Measurements from ENCODE around the gene STX10. TPM values are rescaled to one million over a fixed set of nuclear protein-coding genes. Genes with fewer than 3 reads are reported as not detected.

Gene STX10
- total and polyA plus RNA-seq, 9 of the 15 experiments (the other 6 are each of a cell fraction or from before 2014, with no cell fraction given), result 0.51 to 66.3 (median 31.0) TPM

GRCh38 chr19:13102666-13103580 is 47.3 kb downstream of the STX10 start, which contains the start of gene LYL1 (continued):
- no peak for TF ChIP-seq CEBPG (CRISPR knock-in tag; IDR thresholded peaks at IDR 0.05)
- TF ChIP-seq CEBPG (tag; conservative IDR thresholded peaks at IDR 0.05 in 1 of 2, IDR thresholded peaks at IDR 0.05 in 1 of 2), result no peak
- no peak for TF ChIP-seq ZNF253 (CRISPR knock-in tag; conservative IDR thresholded peaks at IDR 0.05)
- peak; percentile 76 for TF ChIP-seq KHSRP (IDR thresholded peaks at IDR 0.05)
- peak; percentile 53 to 74 for TF ChIP-seq E2F6 (IDR thresholded peaks at IDR 0.05; ENCODE audit: borderline replicate concordance in 1 of 2, extremely low read depth in 1 of 2, insufficient read depth in 1 of 2, insufficient read length in 1 of 2, low read depth in 1 of 2, low read length in 1 of 2, poor library complexity in 1 of 2, severe bottlenecking in 1 of 2)
- peak; percentile 85 for TF ChIP-seq EP400 (IDR thresholded peaks at IDR 0.05)
- TF ChIP-seq ETV6 (IDR thresholded peaks at IDR 0.05; ENCODE audit: borderline replicate concordance in 1 of 2, low read depth in 2 of 2, low read length in 1 of 2), result peak; percentile 42 to 59; a peak in 2 of 4 replicates
- no peak for TF ChIP-seq ETV6 (CRISPR knock-in tag; IDR thresholded peaks at IDR 0.05; ENCODE audit: borderline replicate concordance)
- no peak for TF ChIP-seq ELK1 (CRISPR knock-in tag; IDR thresholded peaks at IDR 0.05)
- no peak for TF ChIP-seq RFX1 (IDR thresholded peaks at IDR 0.05)
- TF ChIP-seq PURB (CRISPR knock-in tag; IDR thresholded peaks at IDR 0.05; ENCODE audit: low read depth), result no peak
- TF ChIP-seq BDP1 (IDR thresholded peaks at IDR 0.05; ENCODE audit: insufficient read depth, insufficient read length), result no peak
- TF ChIP-seq SP1 (CRISPR knock-in tag; IDR thresholded peaks at IDR 0.05), result peak; percentile 89
- TF ChIP-seq HDAC1 (IDR thresholded peaks at IDR 0.05), result peak in 1 of 2 experiments; percentile 70; a peak in 2 of 4 replicates

Measured in K562 (cell line).